Measurements from ENCODE around the gene EBPL.

- TF ChIP-seq REST (IDR thresholded peaks at IDR 0.05; ENCODE audit: borderline replicate concordance): no peak
- TF ChIP-seq REST (CRISPR knock-in tag; IDR thresholded peaks at IDR 0.05; ENCODE audit: low read depth): no peak
- TF ChIP-seq NFIC (IDR thresholded peaks at IDR 0.05): no peak
- TF ChIP-seq POLR2A (conservative IDR thresholded peaks at IDR 0.05): no peak
- no peak for TF ChIP-seq TOE1 (IDR thresholded peaks at IDR 0.05; ENCODE audit: borderline replicate concordance)
- no peak for TF ChIP-seq TOE1 (CRISPR knock-in tag; IDR thresholded peaks at IDR 0.05; ENCODE audit: borderline replicate concordance, low read depth)
- TF ChIP-seq ZNF830 (CRISPR knock-in tag; IDR thresholded peaks at IDR 0.05): no peak
- no peak for TF ChIP-seq GATAD2B (IDR thresholded peaks at IDR 0.05; ENCODE audit: borderline replicate concordance)
- TF ChIP-seq BCLAF1 (IDR thresholded peaks at IDR 0.05; ENCODE audit: borderline replicate concordance in 1 of 2, control insufficient read depth in 1 of 2, low read depth in 2 of 2, low read length in 1 of 2): no peak
- TF ChIP-seq SFPQ (IDR thresholded peaks at IDR 0.05; ENCODE audit: low read depth, low read length): no peak
- no peak for TF ChIP-seq PYGO2 (tag; IDR thresholded peaks at IDR 0.05)
Observed at GRCh38 chr13:49681842-49682435, 9.3 kb downstream of the EBPL start.
